ENCODE results near the gene RAD51B.

- TF ChIP-seq CTCF (IDR thresholded peaks at IDR 0.05) (no peak), POLR2AphosphoS5 (IDR thresholded peaks at IDR 0.05; ENCODE audit: low read depth, low read length) (no peak), SIN3A (IDR thresholded peaks at IDR 0.05; ENCODE audit: borderline replicate concordance, insufficient read depth, low read depth, low read length) (no peak), REST (IDR thresholded peaks at IDR 0.05; ENCODE audit: insufficient read depth in 1 of 2, low read depth in 2 of 2, low read length in 1 of 2) (no peak)
These were observed 555.1 kb downstream of the RAD51B start for GRCh38 chr14:68374682-68375081.
